CD4-positive, alpha-beta T cell treated with Interleukin-12 subunit alpha and Interleukin-12 subunit beta, for 1 hour (primary cell): Measurements from ENCODE around the gene CDH19.
"Not testable (repeated sequence)": the region's sequence is repeated elsewhere in the genome, so short reads cannot be mapped to it uniquely, and the experiment has no call there.

Experiments used
- DNase-seq: peaks from one replicate; pipeline ENCODE4 v3.0.0-alpha.2; 2020

The CDH19 gene

GRCh38 chr18:66560094-66560493 lies 43.8 kb downstream of the CDH19 start:
- DNase-seq, result no peak

GRCh38 chr18:66558773-66559172 lies 45.1 kb downstream of the CDH19 start:
- DNase-seq, result no peak

- no peak for DNase-seq
Observed at GRCh38 chr18:66557091-66557490, 46.8 kb downstream of the CDH19 start.

GRCh38 chr18:66555585-66555984 lies 48.3 kb downstream of the CDH19 start:
- DNase-seq, result no peak

GRCh38 chr18:66553824-66554223 lies 50.1 kb downstream of the CDH19 start:
- no peak for DNase-seq

- no peak for DNase-seq
Observed at GRCh38 chr18:66550366-66550765, 53.5 kb downstream of the CDH19 start.

GRCh38 chr18:66548747-66549146 lies 55.1 kb downstream of the CDH19 start:
- DNase-seq, result no peak

- no peak for DNase-seq
Observed at GRCh38 chr18:66534110-66534509, 69.8 kb downstream of the CDH19 start.

- no peak for DNase-seq
Observed at GRCh38 chr18:66533693-66534092, 70.2 kb downstream of the CDH19 start.

GRCh38 chr18:66523219-66523991 lies 80.5 kb downstream of the CDH19 start:
- no peak for DNase-seq

GRCh38 chr18:66513996-66514395 lies 89.9 kb downstream of the CDH19 start:
- DNase-seq, result no peak

GRCh38 chr18:66511792-66512191 lies 92.1 kb downstream of the CDH19 start:
- no peak for DNase-seq

- no peak for DNase-seq
Observed at GRCh38 chr18:66511289-66511688, 92.6 kb downstream of the CDH19 start.

- no peak for DNase-seq
Observed at GRCh38 chr18:66510357-66511045, 93.4 kb downstream of the CDH19 start.

- DNase-seq, result no peak
Observed at GRCh38 chr18:66508937-66509336, 95.0 kb downstream of the CDH19 start.

GRCh38 chr18:66506178-66506577 lies 97.7 kb downstream of the CDH19 start:
- DNase-seq, result no peak

GRCh38 chr18:66497351-66497750 lies 106.5 kb downstream of the CDH19 start:
- no peak for DNase-seq

GRCh38 chr18:66495844-66496243 lies 108.0 kb downstream of the CDH19 start:
- no peak for DNase-seq

- DNase-seq, result no peak
Observed at GRCh38 chr18:66473882-66474281, 130.0 kb downstream of the CDH19 start.

GRCh38 chr18:66466184-66466583 lies 137.7 kb downstream of the CDH19 start:
- DNase-seq, result not testable (repeated sequence)

GRCh38 chr18:66461344-66461743 lies 142.5 kb downstream of the CDH19 start:
- no peak for DNase-seq

GRCh38 chr18:66457245-66457644 lies 146.6 kb downstream of the CDH19 start:
- DNase-seq, result no peak
